ENCODE data around the gene DHRS2.
"Not testable (repeated sequence)": the region's sequence is repeated elsewhere in the genome, so short reads cannot be mapped to it uniquely, and the experiment has no call there.

DHRS2 gene, protein sequence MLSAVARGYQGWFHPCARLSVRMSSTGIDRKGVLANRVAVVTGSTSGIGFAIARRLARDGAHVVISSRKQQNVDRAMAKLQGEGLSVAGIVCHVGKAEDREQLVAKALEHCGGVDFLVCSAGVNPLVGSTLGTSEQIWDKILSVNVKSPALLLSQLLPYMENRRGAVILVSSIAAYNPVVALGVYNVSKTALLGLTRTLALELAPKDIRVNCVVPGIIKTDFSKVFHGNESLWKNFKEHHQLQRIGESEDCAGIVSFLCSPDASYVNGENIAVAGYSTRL

DNA sequence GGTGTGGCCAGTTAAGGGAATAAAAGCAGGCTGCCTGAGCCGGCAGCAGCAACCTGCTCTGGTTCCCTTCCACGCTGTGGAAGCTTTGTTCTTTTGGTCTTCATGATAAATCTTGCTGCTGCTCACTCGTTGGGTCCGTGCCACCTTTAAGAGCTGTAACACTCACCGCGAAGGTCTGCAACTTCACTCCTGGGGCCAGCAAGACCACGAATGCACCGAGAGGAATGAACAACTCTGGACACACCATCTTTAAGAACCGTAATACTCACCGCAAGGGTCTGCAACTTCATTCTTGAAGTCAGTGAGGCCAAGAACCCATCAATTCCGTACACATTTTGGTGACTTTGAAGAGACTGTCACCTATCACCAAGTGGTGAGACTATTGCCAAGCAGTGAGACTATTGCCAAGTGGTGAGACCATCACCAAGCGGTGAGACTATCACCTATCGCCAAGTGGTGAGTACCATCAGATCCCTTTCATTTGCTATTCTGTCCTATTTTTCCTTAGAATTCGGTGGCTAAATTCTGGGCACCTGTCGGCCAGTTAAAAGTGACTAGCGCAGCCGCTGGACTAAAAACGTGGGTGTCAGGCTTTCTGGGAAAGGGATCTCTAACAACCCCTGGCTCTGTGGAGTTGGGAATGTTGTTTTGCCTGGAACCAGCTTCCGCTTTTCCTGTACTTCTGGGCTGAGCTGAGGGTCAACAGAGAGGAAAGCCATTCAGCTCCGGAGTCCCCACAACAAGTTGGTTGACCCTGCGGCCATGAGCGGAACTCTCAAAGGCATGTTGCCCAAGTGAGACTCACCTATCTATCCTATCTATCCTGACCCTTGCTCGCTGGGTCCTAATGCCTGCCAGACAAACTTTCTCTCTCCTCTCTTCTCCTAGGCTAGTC, at the start of gene DHRS2:
Gene DHRS2 (plus strand): TSS at position 48 of the 895 bp plus-strand sequence. CDS start 2,501 bp downstream, outside the sequence.
- no peak for FAIRE-seq

DNA sequence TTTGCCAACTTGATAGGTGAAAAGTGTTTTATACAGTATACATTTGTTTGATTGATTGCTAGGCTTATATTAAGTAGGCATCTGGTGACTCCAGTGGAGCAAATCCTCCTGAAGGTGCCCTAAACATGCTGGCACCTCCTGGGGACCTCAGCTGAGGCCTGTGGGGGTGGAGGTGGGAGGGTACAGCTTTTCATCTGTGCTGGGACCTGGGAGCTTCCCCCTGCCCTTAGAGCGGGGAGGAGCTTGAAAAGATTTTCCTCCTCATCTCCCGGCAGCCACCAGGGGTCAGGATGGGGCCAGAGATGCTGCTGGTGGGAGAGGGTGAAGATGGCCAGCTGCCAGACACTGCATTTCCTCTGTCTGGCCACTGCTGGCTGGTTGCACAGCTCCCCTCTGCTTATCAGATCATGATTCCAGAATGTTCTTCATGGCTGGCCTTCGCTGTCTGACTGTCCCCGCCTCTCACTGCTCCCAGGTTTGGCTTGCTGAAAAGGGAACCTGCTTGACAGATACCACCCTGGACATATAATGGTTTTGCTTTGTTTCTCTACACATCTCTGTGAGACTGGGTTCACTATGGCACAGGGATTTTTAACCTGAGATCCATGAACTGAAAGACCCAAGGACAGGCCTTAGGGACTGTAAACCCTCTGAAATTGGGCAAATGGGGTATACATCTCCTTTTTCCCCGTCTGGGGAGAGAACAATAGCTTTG, 47.1 kb upstream of the DHRS2 start:
- FAIRE-seq, result no peak

DNA sequence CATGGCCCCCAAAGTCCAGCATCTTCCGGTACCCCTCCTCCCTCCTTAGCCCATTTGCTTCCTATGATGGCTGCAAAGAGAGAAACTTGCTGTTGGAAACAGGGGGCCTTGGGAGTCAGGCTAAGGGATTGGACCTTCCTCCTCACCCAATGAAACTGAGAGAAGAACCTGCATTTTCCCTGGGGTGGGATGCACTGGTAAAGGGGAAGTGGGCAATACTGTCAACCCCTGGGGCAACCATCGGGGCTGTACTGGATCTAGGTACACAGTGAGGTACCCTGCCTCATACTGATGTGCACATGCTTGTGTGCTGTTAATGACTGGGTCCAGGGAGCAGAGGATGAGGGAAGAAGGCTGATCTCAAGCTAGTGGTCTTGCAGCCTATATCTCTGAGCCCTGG, 46.6 kb upstream of the DHRS2 start:
- no peak for FAIRE-seq

DNA sequence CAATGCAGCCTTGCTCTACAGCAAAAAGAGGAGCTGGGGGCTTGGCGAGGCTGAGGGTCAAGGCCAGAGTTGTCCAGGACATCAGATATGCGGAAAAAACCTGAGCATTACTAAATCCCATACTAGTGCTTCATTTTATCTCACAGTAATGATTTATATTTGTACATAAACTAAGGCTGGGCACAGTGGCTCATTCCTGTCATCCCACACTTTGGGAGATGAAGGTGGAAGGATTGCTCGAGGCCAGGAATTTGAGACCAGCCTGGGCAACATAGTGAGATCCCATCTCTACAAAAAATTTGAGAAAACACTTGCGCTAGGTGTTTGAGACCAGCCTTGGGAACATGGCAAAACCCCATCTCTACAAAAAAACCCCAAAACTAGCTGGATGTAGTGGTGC, 46.0 kb upstream of the DHRS2 start:
- FAIRE-seq, result no peak

DNA sequence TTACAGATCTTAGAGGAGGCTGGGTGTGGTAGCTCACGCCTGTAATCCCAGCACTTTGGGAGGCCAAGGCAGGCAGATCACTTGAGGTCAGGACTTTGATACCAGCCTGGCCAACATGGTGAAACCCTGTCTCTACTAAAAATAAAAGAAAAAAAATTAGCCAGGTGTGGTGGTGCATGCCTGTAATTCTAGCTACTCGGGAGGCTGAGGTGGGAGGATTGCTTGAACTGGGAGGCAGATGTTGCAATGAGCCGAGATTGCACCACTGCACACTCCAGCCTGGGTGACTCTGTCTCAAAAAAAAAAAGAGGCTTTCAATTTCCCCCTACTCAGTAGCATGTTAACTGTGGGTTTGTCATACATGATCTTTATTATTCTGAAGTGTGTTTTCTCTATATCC, 42.0 kb upstream of the DHRS2 start:
- not testable (repeated sequence) for FAIRE-seq

DNA sequence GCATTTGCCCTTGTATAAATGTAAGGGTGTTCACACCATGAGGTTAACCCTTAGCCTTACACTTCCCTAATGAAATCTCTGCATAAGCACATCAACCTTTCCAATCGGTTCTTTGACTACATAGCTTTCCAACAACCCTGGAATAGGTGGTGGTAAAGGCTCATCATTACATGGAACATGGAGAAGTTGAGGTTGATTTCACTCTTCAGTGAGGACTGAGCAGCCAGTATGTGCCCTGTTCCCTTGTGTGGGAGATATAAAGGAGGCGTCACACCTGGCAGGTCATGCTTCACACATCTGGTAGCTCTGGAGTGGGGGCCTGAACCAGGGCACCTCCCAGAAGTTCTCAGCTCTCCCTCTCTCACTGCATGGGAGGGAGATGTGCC, 35.8 kb upstream of the DHRS2 start:
- no peak for FAIRE-seq

DNA sequence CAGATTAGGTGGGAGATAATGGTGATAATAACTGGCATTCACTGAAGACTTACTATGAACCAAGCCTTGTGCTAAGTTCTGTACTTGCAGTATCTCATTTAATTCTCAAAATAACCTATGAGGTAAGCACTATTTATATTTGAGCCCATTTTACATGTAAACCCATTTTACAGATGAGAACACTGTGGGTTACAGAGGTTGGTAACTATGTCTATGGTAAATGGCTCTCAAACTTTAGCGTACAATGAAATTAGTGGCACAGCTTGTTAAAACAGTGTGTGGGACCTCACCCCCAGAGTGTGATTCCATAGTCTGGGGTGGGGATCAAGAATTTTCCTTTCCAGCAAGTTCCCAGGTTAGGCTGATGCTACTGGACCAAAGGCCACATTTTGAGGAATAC, 35.4 kb upstream of the DHRS2 start:
- FAIRE-seq, result no peak

DNA sequence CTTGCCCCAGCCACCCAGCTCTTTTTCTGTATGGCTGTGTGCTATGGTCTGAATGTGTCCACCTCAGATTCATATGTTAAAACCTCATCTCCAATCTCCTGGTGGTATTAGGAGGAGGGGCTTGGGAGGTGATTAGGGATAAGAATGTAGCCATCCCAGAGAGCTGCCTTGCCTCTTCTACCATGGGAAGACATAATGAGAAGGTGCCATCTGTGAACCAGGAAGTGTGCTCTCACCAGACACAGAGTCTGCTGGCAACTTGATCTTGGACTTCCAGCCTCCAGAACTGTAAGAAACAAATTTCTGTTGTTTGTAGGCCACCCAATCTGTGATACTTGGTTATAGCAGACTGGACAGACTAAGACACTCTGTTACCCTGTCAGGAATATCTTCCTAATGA, 34.7 kb upstream of the DHRS2 start:
- FAIRE-seq, result no peak

DNA sequence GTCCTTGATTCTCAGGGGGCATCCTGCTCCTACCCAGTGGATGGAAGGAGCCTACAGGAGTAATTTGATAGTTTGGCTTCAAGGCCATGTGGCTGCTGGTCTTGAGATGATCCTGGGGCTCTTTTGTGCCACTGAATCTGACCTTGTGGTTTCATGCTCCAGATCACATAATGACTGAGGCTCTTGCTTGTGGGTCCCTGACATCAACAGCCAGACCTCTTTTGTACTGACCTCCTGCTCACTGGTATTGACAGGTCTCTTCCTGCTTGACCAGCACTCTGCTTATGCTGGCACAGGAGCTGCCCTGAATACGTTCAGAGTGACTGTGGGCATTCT, 34.4 kb upstream of the DHRS2 start:
- no peak for FAIRE-seq

DNA sequence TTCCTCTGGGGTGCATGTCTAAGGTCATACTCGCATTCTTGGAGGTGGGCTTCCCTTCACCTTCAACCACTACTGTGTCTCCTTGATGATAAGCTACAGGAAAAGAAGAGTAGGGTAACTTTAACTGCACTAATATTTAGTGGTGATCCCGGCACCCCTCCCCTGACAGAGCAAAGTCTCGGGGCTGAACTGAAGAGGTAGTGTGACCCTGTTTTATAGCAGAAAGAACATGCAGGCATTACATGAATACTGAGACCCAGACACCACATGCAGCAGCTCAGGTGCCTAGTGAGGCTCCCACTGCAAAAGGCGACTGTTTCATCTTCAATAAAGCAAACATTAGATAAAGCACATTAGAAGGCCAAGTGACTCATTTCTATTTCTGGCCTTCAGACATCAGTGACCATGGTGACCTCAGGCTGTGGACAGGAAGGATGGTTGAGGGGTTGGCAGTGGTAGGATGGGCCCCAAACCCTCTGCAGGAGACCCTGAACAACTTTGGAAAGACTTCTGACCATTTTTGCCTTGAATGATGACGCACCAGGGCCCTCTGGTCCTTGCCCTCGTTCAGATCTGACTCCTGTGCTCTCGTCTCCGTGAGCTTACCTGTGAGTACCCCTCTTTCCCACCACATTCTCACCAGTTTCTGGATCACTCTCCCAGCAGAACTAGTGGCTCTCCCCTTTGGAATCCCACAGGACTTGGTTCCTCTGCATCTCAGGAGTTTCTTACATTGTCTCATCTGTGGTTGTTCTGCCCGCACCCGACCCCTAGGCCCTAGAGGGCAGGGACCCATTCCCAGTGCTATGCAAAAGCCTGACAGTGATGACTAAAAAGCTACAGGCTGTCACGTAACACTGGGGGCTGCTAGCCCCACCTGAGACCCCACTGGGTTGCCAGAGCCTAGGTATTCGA, 33.7 kb upstream of the DHRS2 start:
- FAIRE-seq, result no peak

DNA sequence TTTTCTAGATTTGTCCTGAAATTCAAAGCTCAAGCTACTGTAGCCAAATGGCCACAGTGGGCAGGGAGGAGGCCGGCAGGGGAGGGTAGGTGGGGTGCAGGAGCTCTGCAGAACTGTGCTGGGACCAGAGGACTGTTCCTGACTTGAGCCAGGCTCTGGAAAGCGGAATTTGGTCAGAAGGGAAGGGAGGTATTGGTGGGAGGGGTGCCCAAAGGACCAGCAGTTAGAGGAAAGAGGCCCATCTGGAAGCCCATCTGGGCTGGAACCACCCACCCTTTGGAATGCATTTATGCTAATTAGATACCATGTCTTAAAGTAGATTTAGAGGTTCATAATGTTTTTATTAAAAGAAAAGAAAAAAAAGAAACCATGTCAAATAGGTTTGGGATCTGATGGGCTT, 33.1 kb upstream of the DHRS2 start:
- FAIRE-seq, result no peak

DNA sequence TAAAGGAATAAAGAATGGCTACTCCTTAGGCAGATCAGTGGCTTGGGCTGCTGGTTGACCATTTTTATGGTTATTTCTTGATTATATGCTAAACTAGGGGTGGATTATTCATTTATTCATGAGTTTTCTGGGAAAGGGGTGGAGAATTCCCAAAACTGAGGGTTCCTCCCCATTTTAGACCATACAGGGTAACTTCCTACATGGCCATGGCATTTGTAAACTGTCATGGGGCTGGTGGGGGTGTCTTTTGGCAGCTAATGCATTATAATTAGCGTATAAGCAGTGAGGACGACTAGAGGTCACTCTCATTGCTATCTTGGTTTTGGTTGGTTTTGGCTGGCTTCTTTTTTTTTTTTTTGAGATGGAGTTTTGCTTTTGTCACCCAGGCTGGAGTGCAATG, 32.0 kb upstream of the DHRS2 start:
- FAIRE-seq, result no peak

DNA sequence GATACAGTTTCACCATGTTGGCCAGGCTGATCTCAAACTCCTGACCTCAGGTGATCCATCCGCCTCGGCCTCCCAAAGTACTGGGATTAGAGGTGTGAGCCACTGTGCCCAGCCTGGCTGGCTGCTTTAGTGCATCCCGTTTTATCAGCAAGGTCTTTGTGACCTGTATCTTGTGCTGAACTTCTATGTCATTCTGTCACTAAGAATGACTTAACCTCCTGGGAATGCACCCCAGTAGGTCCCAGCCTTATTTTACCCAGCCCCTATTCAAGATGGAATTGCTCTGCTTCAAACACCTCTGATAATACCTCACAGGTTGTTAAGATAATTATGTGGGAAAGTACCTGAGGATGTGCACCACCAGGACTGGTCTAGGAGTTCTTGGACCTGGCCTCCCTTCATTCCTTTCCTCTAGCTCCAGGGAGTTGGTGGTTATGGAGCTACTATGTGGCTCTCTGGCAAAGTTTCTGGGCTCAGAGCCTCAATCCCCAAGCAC, 31.4 kb upstream of the DHRS2 start:
- FAIRE-seq, result no peak

DNA sequence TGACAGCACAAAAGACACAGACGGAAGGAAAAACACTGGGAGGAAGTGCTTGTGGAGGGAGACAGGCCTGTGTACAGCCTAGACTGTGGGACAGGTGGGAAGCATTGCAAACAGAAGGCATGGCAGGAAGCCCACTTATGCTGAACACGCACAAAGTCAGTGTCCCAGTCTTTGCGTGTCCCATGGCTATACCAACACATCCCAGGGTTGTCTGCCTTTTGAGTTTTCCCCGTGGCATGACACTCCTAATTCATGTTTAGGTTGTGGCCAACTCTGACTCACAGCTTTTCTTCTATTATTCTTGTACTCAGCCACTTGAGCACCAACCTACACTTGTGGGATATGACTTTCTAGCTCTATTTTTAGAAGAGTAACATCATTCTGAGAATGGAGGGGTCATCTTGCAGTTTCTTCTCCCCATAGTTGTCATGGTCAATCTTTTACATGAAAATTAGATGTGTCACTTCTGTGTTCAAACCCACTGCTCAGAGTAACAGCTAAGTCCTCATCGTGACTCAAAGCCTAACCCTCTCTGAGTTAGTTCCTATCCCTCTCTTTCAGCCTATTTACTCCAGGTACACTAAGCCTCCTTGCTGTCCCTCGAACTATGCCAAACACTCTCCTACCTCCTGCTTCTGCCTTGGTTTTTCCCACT, 30.1 kb upstream of the DHRS2 start:
- no peak for FAIRE-seq

DNA sequence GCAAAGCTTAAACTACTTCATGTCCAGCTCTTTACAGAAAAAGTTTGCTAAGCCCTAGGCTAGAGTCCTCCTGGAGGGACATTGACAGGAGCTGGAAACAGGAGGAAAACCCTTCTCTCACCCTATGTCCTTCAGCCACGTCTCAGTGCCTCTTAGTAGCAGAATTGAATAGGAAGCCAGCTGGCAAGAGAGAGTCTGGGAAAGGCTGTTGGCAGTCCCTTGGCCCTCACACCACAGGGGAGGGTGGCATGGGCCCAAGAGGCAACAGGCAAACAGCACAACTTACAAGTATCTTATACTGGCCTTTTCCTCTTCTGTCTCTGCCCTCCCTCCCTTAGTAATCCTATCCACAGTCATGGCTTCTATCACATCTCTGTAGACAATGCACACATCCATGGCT, 27.7 kb upstream of the DHRS2 start:
- no peak for FAIRE-seq

DNA sequence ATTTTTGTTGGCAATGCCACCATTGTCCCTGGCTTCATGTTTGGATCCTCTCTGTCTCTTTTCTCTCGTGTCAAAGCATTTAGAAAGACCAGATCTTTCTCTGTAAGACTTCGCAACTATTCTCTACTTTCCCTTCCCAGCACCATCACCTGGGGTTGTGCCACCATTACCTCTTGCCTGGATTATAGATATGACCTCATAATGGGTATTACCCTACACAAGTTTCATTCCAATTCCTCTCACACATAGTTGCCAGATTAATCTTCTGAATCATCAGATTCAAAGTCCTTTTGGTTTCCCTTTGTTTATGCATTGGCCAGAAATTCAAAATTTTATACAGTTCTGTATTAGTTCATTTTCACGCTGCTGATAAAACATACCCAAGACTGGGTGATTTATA, 27.2 kb upstream of the DHRS2 start:
- no peak for FAIRE-seq

DNA sequence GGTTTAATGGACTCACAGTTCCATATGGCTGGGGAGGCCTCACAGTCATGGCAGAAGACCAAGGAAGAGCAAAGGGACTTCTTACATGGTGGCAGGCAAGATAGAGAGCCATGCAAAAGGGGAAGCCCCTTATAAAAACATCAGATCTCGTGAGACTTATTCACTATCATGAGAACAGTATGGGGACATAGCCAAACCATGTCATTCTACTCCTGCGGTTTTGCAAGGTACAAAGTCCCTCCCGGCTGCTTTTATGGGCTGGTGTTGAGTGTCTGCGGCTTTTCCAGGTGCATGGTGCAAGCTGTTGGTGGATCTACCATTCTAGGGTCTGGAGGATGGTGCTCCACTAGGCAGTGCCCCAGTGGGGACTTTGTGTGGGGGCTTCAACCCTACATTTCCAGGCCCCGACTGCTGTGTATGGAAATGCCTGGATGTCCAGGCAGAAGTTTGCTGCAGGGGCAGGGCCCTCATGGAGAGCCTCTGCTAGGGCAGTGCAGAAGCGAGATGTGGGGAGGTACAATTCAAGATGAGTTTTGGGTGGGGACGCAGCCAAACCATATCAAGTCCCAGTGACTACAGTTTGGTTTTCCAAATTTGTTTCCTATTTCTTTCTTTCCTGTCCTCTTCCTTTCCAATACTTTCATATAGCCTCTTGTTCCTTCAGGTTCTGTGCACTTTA, 26.6 kb upstream of the DHRS2 start:
- not testable (repeated sequence) for FAIRE-seq

DNA sequence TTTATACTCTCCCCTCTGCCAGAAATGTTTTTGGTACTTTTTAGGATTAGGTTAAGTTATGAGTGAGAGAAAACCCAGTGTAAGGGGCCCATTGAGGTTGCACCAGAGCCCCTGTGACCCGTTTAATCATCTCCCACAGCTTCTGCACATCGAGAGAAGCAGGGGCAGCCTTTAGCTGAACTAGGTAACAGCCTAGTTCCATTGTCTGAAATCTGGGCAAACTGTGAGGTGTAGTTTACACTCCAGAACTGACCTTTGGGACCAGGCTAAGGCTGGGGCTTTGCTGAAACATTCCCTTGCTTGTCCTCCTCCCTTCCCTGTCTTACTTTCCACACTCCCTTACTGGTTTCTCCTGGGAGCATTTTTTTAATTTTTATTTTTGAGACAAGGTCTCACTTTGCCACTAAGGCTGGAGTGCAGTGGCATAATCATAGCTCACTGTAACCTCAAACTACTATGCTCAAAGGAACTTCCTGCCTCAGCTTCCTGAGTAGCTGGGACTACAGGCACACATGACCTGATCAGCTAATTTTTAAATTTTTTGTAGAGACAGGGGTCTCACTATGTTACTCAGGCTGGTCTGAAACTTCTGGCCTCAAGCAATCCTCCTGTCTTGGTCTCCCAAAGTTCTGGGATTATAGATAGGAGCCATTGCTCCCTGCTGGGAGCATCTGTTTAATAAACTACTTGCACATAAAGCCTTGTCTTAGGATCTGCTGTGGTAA, 25.9 kb upstream of the DHRS2 start:
- no peak for FAIRE-seq

DNA sequence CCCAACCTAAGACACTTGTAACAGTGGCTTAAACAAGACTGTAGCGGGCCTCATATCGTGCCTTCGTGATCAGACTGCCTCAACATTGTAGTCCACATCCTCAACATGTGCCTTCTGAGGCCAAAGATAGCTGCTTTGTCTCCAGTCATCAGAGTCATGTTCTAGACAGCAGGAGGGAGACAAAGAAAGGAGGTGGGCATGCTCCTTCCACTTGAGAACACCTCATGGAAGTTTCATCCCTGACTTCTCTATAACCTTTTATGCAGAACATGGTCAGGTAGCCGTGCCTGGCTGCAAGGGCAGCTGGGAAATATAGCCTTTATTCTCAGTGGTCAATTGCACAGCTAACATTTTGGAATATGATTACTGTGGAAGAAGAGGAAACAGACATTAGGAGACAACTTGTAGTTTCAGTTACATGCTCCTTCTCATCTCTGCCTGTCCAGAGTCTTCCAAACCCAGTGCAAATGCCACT, 25.3 kb upstream of the DHRS2 start:
- no peak for FAIRE-seq

DNA sequence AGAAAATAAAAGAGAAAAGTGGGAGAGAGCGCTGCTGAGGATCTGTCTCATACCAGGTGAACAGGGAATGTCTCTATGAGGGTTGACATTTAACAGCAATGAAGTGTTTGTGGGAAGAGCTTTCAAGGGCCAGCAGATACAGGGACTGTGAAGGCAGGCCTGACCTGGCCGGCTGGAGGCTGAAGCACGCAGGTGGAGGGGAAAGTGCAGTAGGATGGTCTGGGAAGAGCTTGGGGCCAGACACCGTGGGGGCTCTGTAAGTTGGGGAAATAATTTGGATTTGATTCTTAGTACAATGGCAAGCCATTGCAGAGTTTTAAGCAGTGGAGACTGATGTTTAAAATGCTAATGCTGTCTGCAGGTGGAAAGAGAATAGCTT, 23.8 kb upstream of the DHRS2 start:
- no peak for FAIRE-seq

DNA sequence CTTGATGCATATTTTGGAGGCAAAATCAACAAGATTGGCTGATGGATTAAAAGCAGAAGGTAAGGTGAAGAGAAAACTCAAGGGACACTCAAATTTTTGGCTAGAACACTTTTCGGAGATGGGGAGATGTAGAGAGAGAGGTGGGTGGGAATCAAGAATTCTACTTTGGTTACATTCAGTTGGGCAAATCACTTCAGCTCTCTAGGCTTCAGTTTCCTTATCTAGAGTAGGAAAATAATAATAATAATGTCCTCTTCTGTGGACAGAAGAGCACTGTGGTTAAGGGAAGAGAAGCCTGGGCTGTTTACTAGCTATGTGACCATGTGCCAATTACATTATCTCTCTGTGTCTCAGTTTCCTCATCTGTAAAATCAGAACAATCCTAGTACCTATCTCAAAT, 23.4 kb upstream of the DHRS2 start:
- no peak for FAIRE-seq
